ENCODE data around the gene INPPL1.

- TF ChIP-seq CTCF (IDR thresholded peaks at IDR 0.05; ENCODE audit: low read depth, low read length), result no peak
- TF ChIP-seq MAX (IDR thresholded peaks at IDR 0.05; ENCODE audit: low read depth, low read length), result no peak
Measured at GRCh38 chr11:72229336-72229924, 4.9 kb downstream of the INPPL1 start.

All from NB4 (cell line).